Astrocyte (in vitro differentiated cells and primary cell): ENCODE results near the gene AHNAK.

ENCODE experiments used
- EZH2 ChIP-seq: IDR thresholded peaks from 2 replicates; pipeline ENCODE4 v1.6.1; 2012; ENCODE audit warnings: mild to moderate bottlenecking, low read length, inconsistent platforms; ENCODE audit not compliant: insufficient read depth
- TF ChIP-seq, protein P1 (sequence below): IDR thresholded peaks from 2 replicates; pipeline ENCODE4 v1.5.1; 2011; ENCODE audit warnings: low read depth, mild to moderate bottlenecking, inconsistent platforms, low read length, moderate library complexity; ENCODE audit not compliant: insufficient read depth

- no peak for TF ChIP-seq EZH2
- TF ChIP-seq, protein P1, sequence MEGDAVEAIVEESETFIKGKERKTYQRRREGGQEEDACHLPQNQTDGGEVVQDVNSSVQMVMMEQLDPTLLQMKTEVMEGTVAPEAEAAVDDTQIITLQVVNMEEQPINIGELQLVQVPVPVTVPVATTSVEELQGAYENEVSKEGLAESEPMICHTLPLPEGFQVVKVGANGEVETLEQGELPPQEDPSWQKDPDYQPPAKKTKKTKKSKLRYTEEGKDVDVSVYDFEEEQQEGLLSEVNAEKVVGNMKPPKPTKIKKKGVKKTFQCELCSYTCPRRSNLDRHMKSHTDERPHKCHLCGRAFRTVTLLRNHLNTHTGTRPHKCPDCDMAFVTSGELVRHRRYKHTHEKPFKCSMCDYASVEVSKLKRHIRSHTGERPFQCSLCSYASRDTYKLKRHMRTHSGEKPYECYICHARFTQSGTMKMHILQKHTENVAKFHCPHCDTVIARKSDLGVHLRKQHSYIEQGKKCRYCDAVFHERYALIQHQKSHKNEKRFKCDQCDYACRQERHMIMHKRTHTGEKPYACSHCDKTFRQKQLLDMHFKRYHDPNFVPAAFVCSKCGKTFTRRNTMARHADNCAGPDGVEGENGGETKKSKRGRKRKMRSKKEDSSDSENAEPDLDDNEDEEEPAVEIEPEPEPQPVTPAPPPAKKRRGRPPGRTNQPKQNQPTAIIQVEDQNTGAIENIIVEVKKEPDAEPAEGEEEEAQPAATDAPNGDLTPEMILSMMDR: no peak
Measured at GRCh38 chr11:62391642-62392425, 154.8 kb downstream of the AHNAK start.
